HFF-Myc (cell line): ENCODE data around the gene CD248.

Experiments
- DNase-seq: peaks from one replicate; pipeline ENCODE4 v3.0.0-alpha.2; 2011; ENCODE audit warnings: low read depth; ENCODE audit errors: extremely low read depth
- H3K4me3 ChIP-seq: replicated peaks from 2 replicates; pipeline ENCODE4 v1.5.1; 2011; ENCODE audit warnings: low read depth, mild to moderate bottlenecking, control low read depth, low read length
- TF ChIP-seq, protein P1 (sequence below): IDR thresholded peaks from 2 replicates; pipeline ENCODE4 v1.5.1; 2012; ENCODE audit warnings: mild to moderate bottlenecking, low read depth, low read length, control low read depth; ENCODE audit errors: missing control alignments

CD248 gene

DNA sequence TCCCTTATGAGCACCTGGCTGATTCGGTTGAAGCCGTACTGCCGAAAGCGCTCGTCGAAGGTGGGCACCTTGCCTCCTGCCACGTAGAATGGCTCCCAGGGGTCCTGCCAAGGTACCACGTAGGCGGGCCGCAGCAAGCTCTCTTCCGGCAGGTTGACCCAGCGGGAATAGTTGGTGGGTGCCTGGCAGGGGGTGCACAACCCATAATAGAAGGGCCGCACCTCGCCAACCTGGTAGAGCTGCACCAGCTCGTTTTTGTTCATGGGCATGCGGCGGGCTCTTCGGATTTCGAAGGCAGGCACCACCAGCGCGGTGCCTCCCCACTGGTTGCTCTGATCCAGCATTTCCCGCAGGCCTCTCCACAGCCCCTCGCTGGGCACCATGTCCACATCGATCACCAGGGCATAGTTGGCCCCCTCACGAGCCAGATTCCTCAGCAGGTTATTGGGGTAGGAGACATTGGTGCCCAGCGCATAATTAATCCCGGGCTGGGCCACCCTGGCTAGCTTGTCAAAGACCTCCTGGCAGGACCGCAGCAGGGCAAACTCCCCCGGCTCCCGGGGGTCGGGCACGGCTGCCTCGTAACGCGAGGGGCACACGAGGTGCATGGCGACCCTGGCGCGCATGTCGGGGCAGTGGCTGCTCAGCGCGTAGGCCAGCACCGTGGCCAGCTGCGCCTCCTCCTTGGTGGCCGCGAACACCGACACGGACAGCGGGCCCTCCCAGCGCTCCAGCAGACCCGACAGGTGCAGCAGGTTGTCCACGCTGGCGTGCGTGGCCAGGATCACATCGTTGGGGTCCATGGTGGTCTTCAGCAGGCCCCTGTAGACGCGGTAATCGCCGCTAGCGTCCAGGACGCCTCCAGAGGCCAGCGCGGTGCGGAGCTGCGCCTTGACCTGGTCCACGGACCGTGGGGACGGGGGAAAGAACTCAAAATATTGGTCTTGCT lies 29.9 kb upstream of the CD248 start:
- H3K4me3 ChIP-seq, result peak overlapping the region; percentile 85
- DNase-seq, result no peak
- TF ChIP-seq, protein P1, sequence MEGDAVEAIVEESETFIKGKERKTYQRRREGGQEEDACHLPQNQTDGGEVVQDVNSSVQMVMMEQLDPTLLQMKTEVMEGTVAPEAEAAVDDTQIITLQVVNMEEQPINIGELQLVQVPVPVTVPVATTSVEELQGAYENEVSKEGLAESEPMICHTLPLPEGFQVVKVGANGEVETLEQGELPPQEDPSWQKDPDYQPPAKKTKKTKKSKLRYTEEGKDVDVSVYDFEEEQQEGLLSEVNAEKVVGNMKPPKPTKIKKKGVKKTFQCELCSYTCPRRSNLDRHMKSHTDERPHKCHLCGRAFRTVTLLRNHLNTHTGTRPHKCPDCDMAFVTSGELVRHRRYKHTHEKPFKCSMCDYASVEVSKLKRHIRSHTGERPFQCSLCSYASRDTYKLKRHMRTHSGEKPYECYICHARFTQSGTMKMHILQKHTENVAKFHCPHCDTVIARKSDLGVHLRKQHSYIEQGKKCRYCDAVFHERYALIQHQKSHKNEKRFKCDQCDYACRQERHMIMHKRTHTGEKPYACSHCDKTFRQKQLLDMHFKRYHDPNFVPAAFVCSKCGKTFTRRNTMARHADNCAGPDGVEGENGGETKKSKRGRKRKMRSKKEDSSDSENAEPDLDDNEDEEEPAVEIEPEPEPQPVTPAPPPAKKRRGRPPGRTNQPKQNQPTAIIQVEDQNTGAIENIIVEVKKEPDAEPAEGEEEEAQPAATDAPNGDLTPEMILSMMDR, result no peak

DNA sequence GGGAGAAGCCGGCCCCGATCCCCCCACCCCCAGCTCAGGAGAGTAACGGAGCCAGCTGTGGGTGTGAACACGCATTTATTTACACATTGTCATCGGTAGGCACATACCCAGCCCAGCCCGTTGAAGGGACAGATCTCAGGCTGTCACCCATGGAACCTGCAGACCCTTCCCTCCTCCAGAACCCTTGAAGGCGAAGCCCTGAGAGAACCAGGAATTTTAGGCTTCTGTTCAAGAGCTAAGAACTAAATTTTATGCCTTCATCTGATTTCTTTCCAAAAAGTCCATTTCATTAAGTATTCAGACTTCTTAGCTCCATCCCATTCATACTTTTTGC lies 28.4 kb upstream of the CD248 start:
- no peak for DNase-seq
- TF ChIP-seq, protein P1, result no peak
- H3K4me3 ChIP-seq, result peak overlapping the region; percentile 85

DNA sequence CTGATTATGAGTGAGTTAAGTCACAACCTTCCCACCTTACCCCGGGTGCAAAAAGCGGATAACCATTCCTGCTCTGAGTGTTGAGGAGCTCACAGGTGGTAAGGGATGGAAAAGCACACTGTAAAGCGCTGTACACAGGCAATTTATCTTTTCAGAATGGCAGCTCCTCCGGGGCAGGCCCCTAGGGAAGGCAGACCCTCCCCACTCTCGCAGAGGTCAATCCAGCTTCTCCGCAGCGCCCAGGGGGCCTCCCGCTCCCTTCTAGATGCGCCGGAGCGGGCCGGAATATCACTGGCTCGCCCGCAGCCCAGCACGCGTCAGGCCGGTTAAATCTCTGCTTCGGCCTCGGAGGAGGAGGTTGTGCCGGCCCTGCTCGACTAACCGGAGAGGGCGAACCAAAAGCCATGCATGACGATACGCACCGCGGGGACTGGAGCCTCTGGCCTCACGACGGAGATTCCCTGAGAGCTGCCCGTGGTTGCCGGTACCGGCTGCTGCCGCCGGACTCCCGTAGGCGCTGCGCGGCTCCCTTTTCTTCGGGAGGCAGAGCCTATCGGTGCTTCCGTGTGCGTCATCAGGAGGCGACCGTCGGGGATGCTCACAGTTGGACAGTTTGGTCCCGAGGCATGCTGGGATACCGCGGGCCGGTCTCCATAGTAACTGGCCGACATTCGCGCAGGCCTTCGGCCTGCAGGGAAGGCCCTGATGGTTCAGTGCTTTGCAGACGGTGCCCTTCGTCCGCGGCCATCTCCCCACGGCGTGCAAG lies 27.9 kb upstream of the CD248 start, which contains the start of gene BRMS1:
Gene BRMS1, minus strand, starts transcription at position 555 of the 766 bp plus-strand sequence. CDS start 2,870 bp downstream, outside the sequence.
- TF ChIP-seq, protein P1, result no peak
- peak within 1 kb of the TSS; percentile 85 for H3K4me3 ChIP-seq
- DNase-seq, result peak; percentile 88

DNA sequence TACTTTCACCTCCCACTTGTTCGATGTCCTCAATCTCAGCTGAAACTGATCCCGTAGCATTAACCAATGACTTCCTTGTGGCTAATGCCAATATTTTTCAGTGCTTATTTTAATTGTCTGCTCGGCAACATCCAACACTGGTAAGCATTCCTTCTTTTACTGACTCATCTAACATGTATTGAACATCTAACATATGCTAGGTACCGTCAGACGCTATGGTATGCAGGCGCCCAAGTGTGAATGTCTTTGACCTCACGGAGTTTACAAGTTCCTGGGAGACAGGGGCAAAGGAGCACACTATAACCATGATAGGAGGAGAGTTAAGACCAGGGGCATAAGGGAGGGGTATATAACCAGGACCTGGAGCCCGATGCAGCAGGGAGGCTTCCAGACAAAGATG lies 26.3 kb upstream of the CD248 start:
- H3K4me3 ChIP-seq, result no peak overlapping the region
- TF ChIP-seq, protein P1, result no peak
- DNase-seq, result no peak

DNA sequence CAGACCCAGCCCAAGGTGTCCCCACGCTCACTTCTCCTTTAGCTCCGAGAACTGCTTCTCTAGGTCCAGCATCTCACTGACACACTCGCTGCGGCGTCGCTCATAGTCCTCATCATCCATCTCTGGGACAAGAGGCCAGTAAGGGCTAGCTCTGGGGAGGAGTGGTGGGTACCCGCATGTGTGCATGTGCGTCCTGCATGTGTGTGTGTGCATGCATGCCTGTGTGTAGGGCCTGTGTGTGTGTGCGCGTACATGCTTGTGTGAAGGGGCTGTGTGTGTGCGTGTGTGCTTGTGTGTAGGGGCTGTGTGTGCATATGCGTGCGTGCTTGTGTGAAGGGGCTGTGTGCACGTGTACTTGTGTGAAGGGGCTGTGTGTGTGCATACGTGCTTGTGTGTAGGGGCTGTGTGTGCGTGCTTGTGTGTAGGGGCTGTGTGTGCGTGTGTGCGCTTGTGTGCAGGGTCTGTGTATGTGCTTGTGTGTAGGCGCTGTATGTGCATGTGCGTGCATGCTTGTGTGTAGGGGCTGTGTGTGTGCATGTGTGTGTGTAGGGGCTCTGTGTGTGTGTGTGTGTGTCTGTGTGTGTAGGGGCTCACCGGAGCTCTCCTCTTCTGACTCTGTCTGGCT lies 24.8 kb upstream of the CD248 start:
- no peak for DNase-seq
- TF ChIP-seq, protein P1, result no peak
- H3K4me3 ChIP-seq, result no peak overlapping the region

DNA sequence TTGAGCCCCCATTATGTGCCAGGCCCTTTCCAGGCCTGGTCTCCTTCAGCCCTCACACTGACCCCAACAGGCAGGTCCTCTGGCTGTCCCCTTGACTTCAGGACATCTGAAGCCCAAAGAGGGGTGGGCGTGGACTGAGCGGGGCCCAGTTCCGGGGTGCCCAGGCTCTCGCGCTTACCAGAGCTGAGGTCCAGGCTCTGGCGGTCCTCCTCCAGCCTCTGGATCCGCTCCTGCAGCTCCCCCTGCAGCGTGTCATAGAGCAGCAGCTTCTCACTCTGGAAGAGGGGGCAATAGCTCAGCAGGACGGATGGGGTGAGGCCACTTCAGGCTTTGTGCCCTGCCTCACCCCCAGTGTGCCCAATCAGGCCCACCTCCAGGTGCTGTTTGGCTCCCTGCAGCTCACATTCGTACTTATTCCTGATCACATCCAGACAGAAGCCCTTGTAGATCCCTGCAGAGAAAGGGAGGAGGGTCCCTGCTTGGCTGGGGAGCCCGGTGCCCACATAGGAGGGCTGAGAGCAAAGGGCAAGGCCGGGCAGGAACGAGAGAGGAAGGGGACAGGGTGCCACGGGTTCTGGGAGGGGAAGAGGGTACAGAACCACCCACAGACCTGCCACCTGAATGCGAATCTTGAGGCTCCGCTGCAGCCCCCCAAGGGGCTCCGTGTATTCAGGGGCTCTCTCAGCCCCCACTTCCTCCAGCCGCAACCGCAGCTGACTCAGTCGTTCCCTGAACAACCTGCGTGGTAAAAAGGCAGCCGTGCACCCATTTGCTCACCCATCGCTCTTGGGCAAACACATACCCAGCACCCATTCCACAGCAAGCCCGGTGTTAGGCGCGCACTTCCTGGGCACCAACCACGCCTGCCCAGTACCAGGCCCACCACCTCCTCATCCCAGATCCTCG lies 24.0 kb upstream of the CD248 start:
- no peak for DNase-seq
- no peak overlapping the region for H3K4me3 ChIP-seq
- TF ChIP-seq, protein P1, result no peak
